ENCODE data around the gene RFNG.

DNA sequence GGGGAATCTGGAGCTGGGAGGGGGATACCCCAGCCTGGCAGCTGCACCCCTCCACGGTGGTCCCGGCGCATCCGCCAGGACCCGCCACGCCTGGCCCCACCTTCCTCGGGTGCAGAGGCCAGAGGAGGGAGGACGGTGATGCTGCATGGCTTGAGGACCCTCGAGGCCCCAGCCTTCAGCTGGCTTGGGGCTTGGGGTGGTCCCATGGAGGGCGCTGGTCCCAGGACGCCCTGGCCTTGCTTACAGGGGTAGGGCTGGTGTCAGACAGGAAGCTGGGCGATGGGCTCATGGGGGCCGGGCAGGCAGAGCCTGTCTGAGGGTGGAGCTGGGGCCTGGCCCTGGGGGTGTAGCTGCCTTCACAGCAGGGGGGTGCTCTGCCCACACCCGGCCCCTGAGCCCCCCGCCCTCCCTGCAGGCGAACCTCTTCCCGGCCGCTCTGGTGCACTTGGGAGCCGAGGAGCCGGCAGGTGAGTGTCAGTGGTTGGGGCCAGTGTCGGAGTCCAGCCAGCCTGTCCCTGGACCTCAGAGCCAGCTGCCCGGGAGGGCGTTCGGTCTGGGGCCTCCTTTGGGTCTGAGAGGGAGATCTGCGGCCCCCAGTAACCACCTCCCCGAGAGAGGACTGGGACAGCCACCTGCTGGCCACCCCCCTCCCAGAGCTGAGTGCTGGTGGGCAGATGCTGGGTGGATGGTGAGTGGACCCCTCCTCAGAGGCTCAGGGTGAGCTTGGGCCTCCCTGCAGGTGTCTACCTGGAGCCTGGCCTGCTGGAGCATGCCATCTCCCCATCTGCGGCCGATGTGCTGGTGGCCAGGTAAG is 35.3 kb downstream of the RFNG start:
- TF ChIP-seq, protein P1, sequence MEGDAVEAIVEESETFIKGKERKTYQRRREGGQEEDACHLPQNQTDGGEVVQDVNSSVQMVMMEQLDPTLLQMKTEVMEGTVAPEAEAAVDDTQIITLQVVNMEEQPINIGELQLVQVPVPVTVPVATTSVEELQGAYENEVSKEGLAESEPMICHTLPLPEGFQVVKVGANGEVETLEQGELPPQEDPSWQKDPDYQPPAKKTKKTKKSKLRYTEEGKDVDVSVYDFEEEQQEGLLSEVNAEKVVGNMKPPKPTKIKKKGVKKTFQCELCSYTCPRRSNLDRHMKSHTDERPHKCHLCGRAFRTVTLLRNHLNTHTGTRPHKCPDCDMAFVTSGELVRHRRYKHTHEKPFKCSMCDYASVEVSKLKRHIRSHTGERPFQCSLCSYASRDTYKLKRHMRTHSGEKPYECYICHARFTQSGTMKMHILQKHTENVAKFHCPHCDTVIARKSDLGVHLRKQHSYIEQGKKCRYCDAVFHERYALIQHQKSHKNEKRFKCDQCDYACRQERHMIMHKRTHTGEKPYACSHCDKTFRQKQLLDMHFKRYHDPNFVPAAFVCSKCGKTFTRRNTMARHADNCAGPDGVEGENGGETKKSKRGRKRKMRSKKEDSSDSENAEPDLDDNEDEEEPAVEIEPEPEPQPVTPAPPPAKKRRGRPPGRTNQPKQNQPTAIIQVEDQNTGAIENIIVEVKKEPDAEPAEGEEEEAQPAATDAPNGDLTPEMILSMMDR (IDR thresholded peaks at IDR 0.05): no peak
- no peak for TF ChIP-seq POLR2A (IDR thresholded peaks at IDR 0.05)
